PFSK-1 (cell line): ENCODE results near the gene TAF4B.

Experiments
- FOXP2 ChIP-seq: optimal IDR thresholded peaks from 2 replicates; pipeline ENCODE3; 2011; ENCODE audit warnings: borderline replicate concordance, control low read depth, inconsistent platforms; ENCODE audit not compliant: insufficient read depth; ENCODE audit errors: extremely low read length, extremely low read depth
- POLR2AphosphoS5 ChIP-seq: IDR thresholded peaks from 2 replicates; pipeline ENCODE4 v1.6.1; 2012; ENCODE audit warnings: low read depth, mild to moderate bottlenecking, control low read depth, low read length, moderate library complexity
- SIN3A ChIP-seq: IDR thresholded peaks from 2 replicates; pipeline ENCODE4 v1.6.1; 2012; ENCODE audit warnings: mild to moderate bottlenecking, low read length, moderate library complexity, borderline replicate concordance; ENCODE audit not compliant: insufficient read depth
- TF ChIP-seq, protein P1 (sequence below), 2 experiments: IDR thresholded peaks; 2 replicates each; pipeline versions ENCODE4 v1.6.1 to v1.8.0; 2011 to 2012; ENCODE audit warnings: low read depth in 2 of 2, low read length in 2 of 2, control low read depth in 1 of 2, inconsistent platforms in 1 of 2, mild to moderate bottlenecking in 1 of 2, moderate library complexity in 1 of 2; ENCODE audit not compliant: insufficient read depth in 1 of 2

DNA sequence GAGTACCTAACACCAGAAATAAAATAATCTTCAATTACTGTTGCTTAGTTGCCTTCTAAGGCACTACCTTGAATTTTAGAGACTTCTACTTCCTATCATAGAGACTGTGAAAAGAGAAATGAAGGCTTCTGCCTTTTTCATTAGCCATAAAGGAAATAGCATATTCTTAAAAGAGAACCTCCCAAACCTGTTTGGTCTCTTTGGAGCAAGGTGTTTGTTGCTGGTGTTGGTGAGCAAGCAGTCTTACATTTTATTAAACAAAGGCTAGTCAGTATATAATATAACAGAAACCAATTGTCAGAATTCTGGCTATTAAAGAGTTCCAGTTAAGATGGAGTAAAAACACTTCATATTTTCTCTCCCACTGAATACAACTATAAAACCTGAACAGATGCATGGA, 116.4 kb downstream of the TAF4B start:
- TF ChIP-seq SIN3A (no peak), POLR2AphosphoS5 (no peak), FOXP2 (no peak)
- TF ChIP-seq, protein P1, sequence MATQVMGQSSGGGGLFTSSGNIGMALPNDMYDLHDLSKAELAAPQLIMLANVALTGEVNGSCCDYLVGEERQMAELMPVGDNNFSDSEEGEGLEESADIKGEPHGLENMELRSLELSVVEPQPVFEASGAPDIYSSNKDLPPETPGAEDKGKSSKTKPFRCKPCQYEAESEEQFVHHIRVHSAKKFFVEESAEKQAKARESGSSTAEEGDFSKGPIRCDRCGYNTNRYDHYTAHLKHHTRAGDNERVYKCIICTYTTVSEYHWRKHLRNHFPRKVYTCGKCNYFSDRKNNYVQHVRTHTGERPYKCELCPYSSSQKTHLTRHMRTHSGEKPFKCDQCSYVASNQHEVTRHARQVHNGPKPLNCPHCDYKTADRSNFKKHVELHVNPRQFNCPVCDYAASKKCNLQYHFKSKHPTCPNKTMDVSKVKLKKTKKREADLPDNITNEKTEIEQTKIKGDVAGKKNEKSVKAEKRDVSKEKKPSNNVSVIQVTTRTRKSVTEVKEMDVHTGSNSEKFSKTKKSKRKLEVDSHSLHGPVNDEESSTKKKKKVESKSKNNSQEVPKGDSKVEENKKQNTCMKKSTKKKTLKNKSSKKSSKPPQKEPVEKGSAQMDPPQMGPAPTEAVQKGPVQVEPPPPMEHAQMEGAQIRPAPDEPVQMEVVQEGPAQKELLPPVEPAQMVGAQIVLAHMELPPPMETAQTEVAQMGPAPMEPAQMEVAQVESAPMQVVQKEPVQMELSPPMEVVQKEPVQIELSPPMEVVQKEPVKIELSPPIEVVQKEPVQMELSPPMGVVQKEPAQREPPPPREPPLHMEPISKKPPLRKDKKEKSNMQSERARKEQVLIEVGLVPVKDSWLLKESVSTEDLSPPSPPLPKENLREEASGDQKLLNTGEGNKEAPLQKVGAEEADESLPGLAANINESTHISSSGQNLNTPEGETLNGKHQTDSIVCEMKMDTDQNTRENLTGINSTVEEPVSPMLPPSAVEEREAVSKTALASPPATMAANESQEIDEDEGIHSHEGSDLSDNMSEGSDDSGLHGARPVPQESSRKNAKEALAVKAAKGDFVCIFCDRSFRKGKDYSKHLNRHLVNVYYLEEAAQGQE (IDR thresholded peaks at IDR 0.05; ENCODE audit: insufficient read depth in 1 of 2, low read depth in 2 of 2, low read length in 2 of 2) = no peak
